Panc1 (cell line): Measurements from ENCODE around the gene NFATC2IP. TPM values are rescaled to one million over a fixed set of nuclear protein-coding genes. Genes with fewer than 3 reads are reported as not detected.

ENCODE experiments used
- ATAC-seq: fragments of 200-7000 bp; cut with Tn5 transposase; 2 replicates; pipeline ENCODE4 v1.9.1; 2020; ENCODE audit warnings: mild to moderate bottlenecking, moderate library complexity
- BruUV-seq: library from RNA; stranded (reverse); fragments of 400-500 nt; replicated peaks from 2 replicates; lab custom pipeline; 2021; lab: Mats Ljungman, UMichigan
- CTCF ChIA-PET: fragments of 300-600 bp; sonication (Branson Sonifier 250); formaldehyde crosslinking; loops from one replicate; lab custom pipeline; 2022; ENCODE audit warnings: antibody characterized with exemption; lab: Charles Lee
- POLR2A ChIA-PET: fragments of 300-600 bp; sonication (Branson Sonifier 250); formaldehyde crosslinking; loops from one replicate; lab custom pipeline; 2022; ENCODE audit warnings: antibody characterized with exemption; lab: Charles Lee
- DNase-seq: peaks from one replicate; pipeline ENCODE4 v3.0.0-alpha.2; 2010; ENCODE audit warnings: low read depth, low spot score
- H3K27ac ChIP-seq: 2 replicates; pipeline ENCODE4 v1.5.1; 2011; ENCODE audit warnings: mild to moderate bottlenecking, low read length, inconsistent platforms
- H3K27me3 ChIP-seq: fragments of 200-500 bp; sonication (Bioruptor generic); 2 replicates; pipeline ENCODE4 v1.6.0; 2014; ENCODE audit warnings: low read length, inconsistent platforms; ENCODE audit not compliant: control insufficient read depth, insufficient read depth
- H3K36me3 ChIP-seq: fragments of 200-500 bp; sonication (Bioruptor generic); 2 replicates; pipeline ENCODE4 v1.5.1; 2014; ENCODE audit warnings: inconsistent platforms, mild to moderate bottlenecking, low read length, moderate library complexity; ENCODE audit not compliant: control insufficient read depth, insufficient read depth
- H3K4me1 ChIP-seq: 2 replicates; pipeline ENCODE4 v1.5.1; 2011; ENCODE audit warnings: inconsistent platforms, mild to moderate bottlenecking, low read length, moderate library complexity; ENCODE audit not compliant: control insufficient read depth, insufficient read depth
- H3K4me3 ChIP-seq, 2 experiments: 2 replicates each; pipeline ENCODE4 v1.5.1; 2011 to 2012; ENCODE audit warnings: low read depth in 2 of 2, low read length in 2 of 2, mild to moderate bottlenecking in 2 of 2, inconsistent platforms in 1 of 2, moderate library complexity in 1 of 2
- H3K9me3 ChIP-seq: fragments of 200-500 bp; sonication (Bioruptor generic); 2 replicates; pipeline ENCODE4 v1.5.1; 2014; ENCODE audit warnings: low read depth, mild to moderate bottlenecking, inconsistent platforms, low read length, moderate library complexity; ENCODE audit not compliant: control insufficient read depth, insufficient read depth
- POLR2AphosphoS5 ChIP-seq: IDR thresholded peaks from 2 replicates; pipeline ENCODE4 v1.6.1; 2012; ENCODE audit warnings: mild to moderate bottlenecking, low read depth, low read length, moderate library complexity
- SIN3A ChIP-seq: IDR thresholded peaks from 2 replicates; pipeline ENCODE4 v1.6.1; 2012; ENCODE audit warnings: low read depth, mild to moderate bottlenecking, low read length, moderate library complexity, borderline replicate concordance; ENCODE audit not compliant: insufficient read depth
- TCF7L2 ChIP-seq: IDR thresholded peaks from 2 replicates; pipeline ENCODE4 v1.6.1; 2011; ENCODE audit warnings: mild to moderate bottlenecking, low read depth, low read length, inconsistent platforms
- in situ Hi-C: cut with HindIII; loops from 2 replicates; pipeline ENCODE4 v1.10.0; 2016; ENCODE audit warnings: low sequenced_read_pairs, low pct_unique_long_range_greater_than_20kb
- intact Hi-C: fragments of 100-400 bp; cut with micrococcal nuclease; formaldehyde crosslinking; loops from one replicate; pipeline ENCODE4 v1.10.0; 2022; ENCODE audit not compliant: unreplicated experiment
- total RNA-seq: library from RNA; stranded (reverse); gene quantifications from one replicate; pipeline ENCODE4 v1.2.1, GENCODE V29; 2021; ENCODE audit not compliant: unreplicated experiment
- TF ChIP-seq, protein P1 (sequence below), 2 experiments: IDR thresholded peaks; 2 replicates each; pipeline ENCODE4 v1.6.1; 2011 to 2012; ENCODE audit warnings: low read depth in 2 of 2, control low read depth in 1 of 2, low read length in 1 of 2, mild to moderate bottlenecking in 1 of 2, moderate library complexity in 1 of 2; ENCODE audit not compliant: insufficient read depth in 1 of 2
- TF ChIP-seq, protein P2 (sequence below): fragments of 450-650 bp; IDR thresholded peaks from 2 replicates; pipeline ENCODE4 v1.5.1; 2017; ENCODE audit warnings: mild to moderate bottlenecking

NFATC2IP gene
- total RNA-seq, 1 experiment from 2014 or later: 47.3 TPM

DNA sequence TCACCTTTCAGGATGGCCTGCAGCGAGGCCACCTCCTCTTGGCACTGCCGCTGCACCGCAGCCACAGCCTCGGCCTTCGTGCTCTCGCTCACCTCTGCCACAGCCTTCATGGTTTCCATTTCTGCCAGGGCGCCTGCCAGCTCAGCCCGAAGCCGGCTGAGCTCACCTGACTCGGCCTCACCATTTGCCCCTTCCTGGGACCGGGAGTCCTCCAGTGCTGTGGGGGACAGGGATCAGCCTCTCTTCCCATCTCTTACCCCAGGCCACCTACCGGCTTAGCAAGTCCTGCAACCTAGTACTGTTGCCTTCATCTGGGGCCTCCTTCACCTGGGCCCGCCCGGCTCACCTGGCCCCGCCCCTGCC is 26.4 kb upstream of the NFATC2IP start:
- no TSS peak for BruUV-seq
- ChIA-PET POLR2A (no interaction called here), CTCF (no interaction called here)
- in situ Hi-C loops: no loop called here
- H3K4me1 ChIP-seq: peaks cover 6% of the 10 kb centered on the region
- H3K9me3 ChIP-seq: no peaks in the 10 kb centered on the region
- intact Hi-C loops: no loop called here
- DNase-seq (no peak), ATAC-seq (no peak)
- peak overlapping the region; percentile 81 to 82 for H3K4me3 ChIP-seq
- H3K27ac ChIP-seq: peak overlapping the region; percentile 52
- TF ChIP-seq SIN3A: no peak
- TF ChIP-seq, protein P1, sequence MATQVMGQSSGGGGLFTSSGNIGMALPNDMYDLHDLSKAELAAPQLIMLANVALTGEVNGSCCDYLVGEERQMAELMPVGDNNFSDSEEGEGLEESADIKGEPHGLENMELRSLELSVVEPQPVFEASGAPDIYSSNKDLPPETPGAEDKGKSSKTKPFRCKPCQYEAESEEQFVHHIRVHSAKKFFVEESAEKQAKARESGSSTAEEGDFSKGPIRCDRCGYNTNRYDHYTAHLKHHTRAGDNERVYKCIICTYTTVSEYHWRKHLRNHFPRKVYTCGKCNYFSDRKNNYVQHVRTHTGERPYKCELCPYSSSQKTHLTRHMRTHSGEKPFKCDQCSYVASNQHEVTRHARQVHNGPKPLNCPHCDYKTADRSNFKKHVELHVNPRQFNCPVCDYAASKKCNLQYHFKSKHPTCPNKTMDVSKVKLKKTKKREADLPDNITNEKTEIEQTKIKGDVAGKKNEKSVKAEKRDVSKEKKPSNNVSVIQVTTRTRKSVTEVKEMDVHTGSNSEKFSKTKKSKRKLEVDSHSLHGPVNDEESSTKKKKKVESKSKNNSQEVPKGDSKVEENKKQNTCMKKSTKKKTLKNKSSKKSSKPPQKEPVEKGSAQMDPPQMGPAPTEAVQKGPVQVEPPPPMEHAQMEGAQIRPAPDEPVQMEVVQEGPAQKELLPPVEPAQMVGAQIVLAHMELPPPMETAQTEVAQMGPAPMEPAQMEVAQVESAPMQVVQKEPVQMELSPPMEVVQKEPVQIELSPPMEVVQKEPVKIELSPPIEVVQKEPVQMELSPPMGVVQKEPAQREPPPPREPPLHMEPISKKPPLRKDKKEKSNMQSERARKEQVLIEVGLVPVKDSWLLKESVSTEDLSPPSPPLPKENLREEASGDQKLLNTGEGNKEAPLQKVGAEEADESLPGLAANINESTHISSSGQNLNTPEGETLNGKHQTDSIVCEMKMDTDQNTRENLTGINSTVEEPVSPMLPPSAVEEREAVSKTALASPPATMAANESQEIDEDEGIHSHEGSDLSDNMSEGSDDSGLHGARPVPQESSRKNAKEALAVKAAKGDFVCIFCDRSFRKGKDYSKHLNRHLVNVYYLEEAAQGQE (IDR thresholded peaks at IDR 0.05; ENCODE audit: insufficient read depth in 1 of 2, low read depth in 2 of 2, low read length in 1 of 2): no peak
- TF ChIP-seq, protein P2, sequence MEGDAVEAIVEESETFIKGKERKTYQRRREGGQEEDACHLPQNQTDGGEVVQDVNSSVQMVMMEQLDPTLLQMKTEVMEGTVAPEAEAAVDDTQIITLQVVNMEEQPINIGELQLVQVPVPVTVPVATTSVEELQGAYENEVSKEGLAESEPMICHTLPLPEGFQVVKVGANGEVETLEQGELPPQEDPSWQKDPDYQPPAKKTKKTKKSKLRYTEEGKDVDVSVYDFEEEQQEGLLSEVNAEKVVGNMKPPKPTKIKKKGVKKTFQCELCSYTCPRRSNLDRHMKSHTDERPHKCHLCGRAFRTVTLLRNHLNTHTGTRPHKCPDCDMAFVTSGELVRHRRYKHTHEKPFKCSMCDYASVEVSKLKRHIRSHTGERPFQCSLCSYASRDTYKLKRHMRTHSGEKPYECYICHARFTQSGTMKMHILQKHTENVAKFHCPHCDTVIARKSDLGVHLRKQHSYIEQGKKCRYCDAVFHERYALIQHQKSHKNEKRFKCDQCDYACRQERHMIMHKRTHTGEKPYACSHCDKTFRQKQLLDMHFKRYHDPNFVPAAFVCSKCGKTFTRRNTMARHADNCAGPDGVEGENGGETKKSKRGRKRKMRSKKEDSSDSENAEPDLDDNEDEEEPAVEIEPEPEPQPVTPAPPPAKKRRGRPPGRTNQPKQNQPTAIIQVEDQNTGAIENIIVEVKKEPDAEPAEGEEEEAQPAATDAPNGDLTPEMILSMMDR: no peak
- no peak for TF ChIP-seq TCF7L2
- no peak for TF ChIP-seq POLR2AphosphoS5
- no peaks in the 10 kb centered on the region for H3K36me3 ChIP-seq
- H3K27me3 ChIP-seq: no peaks in the 10 kb centered on the region

DNA sequence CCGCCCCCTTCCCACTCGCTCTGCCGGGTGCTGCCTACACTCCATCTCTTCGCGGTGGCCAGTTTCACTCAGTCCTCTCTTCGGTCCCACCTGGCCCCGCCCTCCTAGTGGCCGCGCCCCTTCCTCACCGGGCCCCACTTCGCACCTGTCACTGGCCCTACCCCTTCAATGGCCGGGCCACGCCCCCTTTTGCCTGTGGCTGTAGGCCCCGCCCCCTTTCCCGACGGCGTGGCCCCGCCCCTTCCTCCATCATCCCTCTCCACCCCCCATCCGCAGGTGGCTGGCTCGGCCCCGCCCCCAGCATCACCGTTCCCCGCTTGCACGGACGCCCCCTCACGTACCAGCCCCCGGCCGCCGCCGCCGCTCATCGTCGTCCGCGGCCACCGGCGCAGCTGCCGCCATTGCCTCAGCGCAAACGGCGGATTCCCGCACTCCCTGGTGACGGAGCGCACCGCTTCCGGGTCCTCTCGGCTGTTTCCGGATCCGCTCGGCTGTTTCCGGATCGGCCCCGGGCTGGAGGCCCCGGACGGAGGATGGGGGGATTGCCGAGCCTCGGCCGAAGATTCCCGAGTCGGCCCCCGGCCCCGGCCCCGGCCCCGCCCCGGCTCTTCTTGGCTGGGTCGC is 25.9 kb upstream of the NFATC2IP start, which contains the start of gene RABEP2:
TSS of gene RABEP2 (minus strand) at position 477 of the 624 bp plus-strand sequence. CDS start at position 402, 75 bp downstream.
- Histone ChIP-seq H3K36me3 (no peaks in the 10 kb centered on the region), H3K4me1 (peaks cover 6% of the 10 kb centered on the region), H3K27ac (peak within 1 kb of the TSS; percentile 98), H3K9me3 (no peaks in the 10 kb centered on the region), H3K4me3 (peak within 1 kb of the TSS; percentile 81 to 82), H3K27me3 (no peaks in the 10 kb centered on the region)
- POLR2A ChIA-PET: no interaction called here
- DNase-seq (no peak), ATAC-seq (peak; percentile 95)
- intact Hi-C loops (no loop called here), in situ Hi-C loops (no loop called here)
- BruUV-seq: no TSS peak
- TF ChIP-seq, protein P1 (IDR thresholded peaks at IDR 0.05; ENCODE audit: insufficient read depth in 1 of 2, low read depth in 2 of 2, low read length in 1 of 2): no peak
- TF ChIP-seq, protein P2: no peak
- no peak for TF ChIP-seq TCF7L2
- 0 out of 2 replicates have a peak, but pooled peaks have one; percentile 56 for TF ChIP-seq SIN3A
- TF ChIP-seq POLR2AphosphoS5: peak; percentile 62; the same call in 1 of the 2 replicates
- CTCF ChIA-PET: no interaction called here
